Panc1 (cell line): ENCODE results near the gene CDH19. TPM values are rescaled to one million over a fixed set of nuclear protein-coding genes. Genes with fewer than 3 reads are reported as not detected.

ENCODE experiments used
- ATAC-seq: fragments of 200-7000 bp; cut with Tn5 transposase; 2 replicates; pipeline ENCODE4 v1.9.1; 2020; ENCODE audit warnings: mild to moderate bottlenecking, moderate library complexity
- BruUV-seq: library from RNA; stranded (reverse); fragments of 400-500 nt; replicated peaks from 2 replicates; lab custom pipeline; 2021; lab: Mats Ljungman, UMichigan
- CTCF ChIA-PET: fragments of 300-600 bp; sonication (Branson Sonifier 250); formaldehyde crosslinking; loops from one replicate; lab custom pipeline; 2022; ENCODE audit warnings: antibody characterized with exemption; lab: Charles Lee
- POLR2A ChIA-PET: fragments of 300-600 bp; sonication (Branson Sonifier 250); formaldehyde crosslinking; loops from one replicate; lab custom pipeline; 2022; ENCODE audit warnings: antibody characterized with exemption; lab: Charles Lee
- DNase-seq: peaks from one replicate; pipeline ENCODE4 v3.0.0-alpha.2; 2010; ENCODE audit warnings: low read depth, low spot score
- H3K27ac ChIP-seq: 2 replicates; pipeline ENCODE4 v1.5.1; 2011; ENCODE audit warnings: mild to moderate bottlenecking, low read length, inconsistent platforms
- H3K27me3 ChIP-seq: fragments of 200-500 bp; sonication (Bioruptor generic); 2 replicates; pipeline ENCODE4 v1.6.0; 2014; ENCODE audit warnings: low read length, inconsistent platforms; ENCODE audit not compliant: control insufficient read depth, insufficient read depth
- H3K36me3 ChIP-seq: fragments of 200-500 bp; sonication (Bioruptor generic); 2 replicates; pipeline ENCODE4 v1.5.1; 2014; ENCODE audit warnings: inconsistent platforms, mild to moderate bottlenecking, low read length, moderate library complexity; ENCODE audit not compliant: control insufficient read depth, insufficient read depth
- H3K4me1 ChIP-seq: 2 replicates; pipeline ENCODE4 v1.5.1; 2011; ENCODE audit warnings: inconsistent platforms, mild to moderate bottlenecking, low read length, moderate library complexity; ENCODE audit not compliant: control insufficient read depth, insufficient read depth
- H3K4me3 ChIP-seq, 2 experiments: 2 replicates each; pipeline ENCODE4 v1.5.1; 2011 to 2012; ENCODE audit warnings: low read depth in 2 of 2, low read length in 2 of 2, mild to moderate bottlenecking in 2 of 2, inconsistent platforms in 1 of 2, moderate library complexity in 1 of 2
- H3K9me3 ChIP-seq: fragments of 200-500 bp; sonication (Bioruptor generic); 2 replicates; pipeline ENCODE4 v1.5.1; 2014; ENCODE audit warnings: low read depth, mild to moderate bottlenecking, inconsistent platforms, low read length, moderate library complexity; ENCODE audit not compliant: control insufficient read depth, insufficient read depth
- CTCF ChIP-seq: fragments of 450-650 bp; IDR thresholded peaks from 2 replicates; pipeline ENCODE4 v1.5.1; 2017; ENCODE audit warnings: mild to moderate bottlenecking
- POLR2AphosphoS5 ChIP-seq: IDR thresholded peaks from 2 replicates; pipeline ENCODE4 v1.6.1; 2012; ENCODE audit warnings: mild to moderate bottlenecking, low read depth, low read length, moderate library complexity
- REST ChIP-seq, 2 experiments: IDR thresholded peaks; 2 replicates each; pipeline ENCODE4 v1.6.1; 2011 to 2012; ENCODE audit warnings: low read depth in 2 of 2, control low read depth in 1 of 2, low read length in 1 of 2, mild to moderate bottlenecking in 1 of 2, moderate library complexity in 1 of 2; ENCODE audit not compliant: insufficient read depth in 1 of 2
- SIN3A ChIP-seq: IDR thresholded peaks from 2 replicates; pipeline ENCODE4 v1.6.1; 2012; ENCODE audit warnings: low read depth, mild to moderate bottlenecking, low read length, moderate library complexity, borderline replicate concordance; ENCODE audit not compliant: insufficient read depth
- TCF7L2 ChIP-seq: IDR thresholded peaks from 2 replicates; pipeline ENCODE4 v1.6.1; 2011; ENCODE audit warnings: mild to moderate bottlenecking, low read depth, low read length, inconsistent platforms
- in situ Hi-C: cut with HindIII; loops from 2 replicates; pipeline ENCODE4 v1.10.0; 2016; ENCODE audit warnings: low sequenced_read_pairs, low pct_unique_long_range_greater_than_20kb
- intact Hi-C: fragments of 100-400 bp; cut with micrococcal nuclease; formaldehyde crosslinking; loops from one replicate; pipeline ENCODE4 v1.10.0; 2022; ENCODE audit not compliant: unreplicated experiment
- total RNA-seq: library from RNA; stranded (reverse); gene quantifications from one replicate; pipeline ENCODE4 v1.2.1, GENCODE V29; 2021; ENCODE audit not compliant: unreplicated experiment

CDH19 gene
- total RNA-seq, 1 experiment from 2014 or later: not detected

GRCh38 chr18:66511289-66511688 is 92.6 kb downstream of the CDH19 start:
- in situ Hi-C loops: no loop called here
- ATAC-seq: no peak
- intact Hi-C loops: no loop called here
- Histone ChIP-seq H3K9me3 (no peaks in the 10 kb centered on the region), H3K4me1 (no peaks in the 10 kb centered on the region; the same call in 1 of the 2 replicates), H3K36me3 (no peaks in the 10 kb centered on the region), H3K4me3 (no peak overlapping the region), H3K27ac (no peak overlapping the region), H3K27me3 (no peaks in the 10 kb centered on the region)
- no peak for DNase-seq
- TF ChIP-seq CTCF: no peak
- no peak for TF ChIP-seq SIN3A
- TF ChIP-seq TCF7L2: no peak
- TF ChIP-seq REST (IDR thresholded peaks at IDR 0.05; ENCODE audit: insufficient read depth in 1 of 2, low read depth in 2 of 2, low read length in 1 of 2): no peak
- TF ChIP-seq POLR2AphosphoS5: no peak
- ChIA-PET CTCF (no interaction called here), POLR2A (no interaction called here)
- no TSS peak for BruUV-seq

- ChIA-PET CTCF (no interaction called here), POLR2A (no interaction called here)
- Histone ChIP-seq H3K27ac (no peak overlapping the region), H3K4me3 (no peak overlapping the region), H3K9me3 (no peaks in the 10 kb centered on the region), H3K27me3 (no peaks in the 10 kb centered on the region), H3K4me1 (no peaks in the 10 kb centered on the region; the same call in 1 of the 2 replicates), H3K36me3 (no peaks in the 10 kb centered on the region)
- ATAC-seq (no peak), DNase-seq (no peak)
- intact Hi-C loops: no loop called here
- no TSS peak for BruUV-seq
- in situ Hi-C loops: no loop called here
- TF ChIP-seq REST (IDR thresholded peaks at IDR 0.05; ENCODE audit: insufficient read depth in 1 of 2, low read depth in 2 of 2, low read length in 1 of 2) (no peak), CTCF (no peak)
These were observed 93.4 kb downstream of the CDH19 start for GRCh38 chr18:66510357-66511045.
